Activated CD8-positive, alpha-beta memory T cell treated with anti-CD3 and anti-CD28 coated beads, Interleukin-2, amount 50 U/mL, for 4 hours (primary cell): ENCODE measurements around the gene ALDH4A1.
A peak's percentile ranks its signal among the peaks of the same experiment; 100 is the strongest.
"Not testable (repeated sequence)": the region's sequence is repeated elsewhere in the genome, so short reads cannot be mapped to it uniquely, and the experiment has no call there.

ENCODE experiments used
- DNase-seq: peaks from one replicate; pipeline ENCODE4 v3.0.0-alpha.2; 2020

ALDH4A1 gene

GRCh38 chr1:18875107-18875795 is 27.1 kb downstream of the ALDH4A1 start:
- peak; percentile 70 for DNase-seq

DNA sequence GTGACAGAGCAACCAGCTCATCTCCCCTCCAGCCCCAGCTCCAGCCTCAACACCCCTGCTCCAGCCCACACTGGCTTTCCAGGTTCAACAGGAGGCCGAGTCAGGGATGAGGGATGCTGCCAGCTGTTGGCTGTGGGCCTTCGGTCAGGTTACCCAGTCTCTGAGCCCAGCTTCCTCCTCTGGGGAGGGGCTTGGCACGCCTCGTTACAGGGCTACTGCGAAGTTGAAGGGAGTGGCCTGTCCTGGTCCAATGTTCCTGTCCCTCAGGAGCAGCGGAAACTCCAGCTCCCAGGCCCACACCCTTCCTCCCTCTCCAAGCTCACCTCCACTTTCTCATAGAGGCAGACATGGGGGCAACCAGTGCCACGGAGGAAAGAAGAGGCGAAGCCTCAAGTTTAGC is 27.8 kb downstream of the ALDH4A1 start:
- no peak for DNase-seq

- DNase-seq: no peak
Observed at GRCh38 chr1:18874036-18874435, 28.3 kb downstream of the ALDH4A1 start.

DNA sequence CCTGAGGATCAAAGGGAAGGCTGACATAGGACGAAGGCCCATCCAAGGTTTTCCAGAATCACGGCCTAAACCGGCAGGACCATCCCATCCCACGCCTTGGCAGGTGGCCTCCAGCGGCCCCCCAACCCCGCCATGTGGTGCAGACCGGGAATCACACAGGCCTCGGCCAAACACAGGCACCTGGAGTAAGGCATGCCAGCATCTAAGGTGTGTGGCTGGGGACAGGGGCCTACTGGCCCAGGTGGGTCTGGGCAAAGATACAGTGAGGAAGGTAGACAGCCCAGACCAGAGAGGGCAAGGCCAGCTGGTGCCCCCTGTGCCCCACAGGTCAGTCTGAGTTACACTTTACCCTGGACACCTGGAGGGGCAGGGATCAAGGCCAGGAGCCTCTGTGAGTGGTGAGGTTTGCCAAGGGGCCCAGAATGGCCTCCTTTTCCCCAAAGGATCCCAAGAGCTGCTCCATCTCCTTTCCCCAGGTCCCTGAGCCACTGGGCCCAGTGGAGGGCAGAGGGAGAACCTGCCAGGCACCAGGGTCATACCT is 30.2 kb downstream of the ALDH4A1 start:
- DNase-seq: no peak

DNA sequence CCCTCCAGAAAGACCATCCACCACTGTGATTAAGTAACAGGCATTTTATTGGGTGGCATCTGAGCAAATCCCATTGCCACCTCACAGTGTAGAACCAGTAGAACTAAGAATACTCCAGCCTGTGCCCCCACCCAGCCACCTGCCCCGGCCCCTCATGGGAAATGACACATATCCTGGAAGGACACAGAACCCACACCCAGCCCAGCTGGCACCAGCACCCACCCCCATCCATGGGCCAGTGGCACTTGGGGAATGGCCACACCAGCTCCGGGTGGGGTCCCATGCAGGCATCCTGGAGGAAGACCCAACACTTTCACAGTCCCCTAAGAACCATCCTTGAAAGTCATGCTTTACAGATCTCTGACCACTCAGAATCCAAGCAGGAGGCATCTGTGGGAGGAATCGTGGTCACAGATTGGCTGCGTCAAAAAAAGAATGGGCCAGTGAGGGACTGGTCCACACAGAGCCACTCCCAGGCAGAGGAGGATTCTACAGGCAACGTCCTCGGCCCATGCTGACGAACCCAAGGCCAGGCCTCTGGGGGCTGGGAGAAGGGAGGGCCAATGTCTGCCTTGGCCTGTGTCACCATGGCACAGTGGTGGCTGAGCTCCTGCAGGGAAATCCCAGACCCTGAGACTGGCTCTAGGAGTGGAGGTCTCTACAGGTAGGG is 30.8 kb downstream of the ALDH4A1 start:
- DNase-seq: no peak

- DNase-seq: no peak
Observed at GRCh38 chr1:18870957-18871356, 31.4 kb downstream of the ALDH4A1 start.

DNA sequence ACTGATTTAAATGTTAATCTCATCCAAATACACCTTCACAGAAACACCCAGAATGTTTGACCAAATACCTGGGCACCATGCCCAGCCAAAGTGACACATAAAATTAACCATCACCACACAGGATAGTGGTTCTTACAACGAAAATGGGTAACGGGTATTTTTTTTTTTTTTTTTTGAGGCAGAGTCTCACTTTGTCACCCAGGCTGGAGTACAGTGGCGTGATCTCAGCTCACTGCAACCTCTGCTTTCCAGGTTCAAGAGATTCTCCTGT is 31.8 kb downstream of the ALDH4A1 start:
- not testable (repeated sequence) for DNase-seq

GRCh38 chr1:18869847-18870594 is 32.3 kb downstream of the ALDH4A1 start:
- DNase-seq: no peak

DNA sequence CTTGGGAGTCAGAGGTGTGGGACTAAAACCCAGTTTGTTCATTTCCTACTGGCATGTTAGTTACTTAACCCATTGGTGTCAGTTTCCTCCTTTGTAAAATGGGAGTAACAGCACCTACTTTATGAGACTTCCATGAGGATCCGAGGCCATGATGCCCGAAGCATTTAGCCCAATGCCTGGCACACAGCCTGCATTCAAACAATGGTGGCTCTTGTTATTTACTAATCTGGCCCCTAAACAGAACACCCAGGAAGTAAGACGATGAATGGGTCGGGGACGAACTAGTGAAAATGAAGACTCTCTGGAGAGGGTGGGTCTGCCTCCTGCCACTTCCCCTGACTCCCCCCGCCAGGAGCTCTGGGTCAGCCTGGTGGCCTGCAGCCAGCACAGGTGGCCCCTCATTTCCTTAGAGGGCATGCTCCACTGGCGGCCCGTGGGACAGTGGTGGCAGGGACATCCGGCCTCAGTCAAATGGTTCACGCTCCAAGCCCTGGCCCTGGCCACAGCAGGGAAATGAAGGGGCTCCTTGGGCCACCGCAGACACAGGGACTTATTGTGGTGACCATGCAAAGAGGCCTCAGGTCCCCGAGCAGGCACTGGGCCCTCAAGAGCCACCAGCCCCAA is 33.4 kb downstream of the ALDH4A1 start:
- DNase-seq: no peak

DNA sequence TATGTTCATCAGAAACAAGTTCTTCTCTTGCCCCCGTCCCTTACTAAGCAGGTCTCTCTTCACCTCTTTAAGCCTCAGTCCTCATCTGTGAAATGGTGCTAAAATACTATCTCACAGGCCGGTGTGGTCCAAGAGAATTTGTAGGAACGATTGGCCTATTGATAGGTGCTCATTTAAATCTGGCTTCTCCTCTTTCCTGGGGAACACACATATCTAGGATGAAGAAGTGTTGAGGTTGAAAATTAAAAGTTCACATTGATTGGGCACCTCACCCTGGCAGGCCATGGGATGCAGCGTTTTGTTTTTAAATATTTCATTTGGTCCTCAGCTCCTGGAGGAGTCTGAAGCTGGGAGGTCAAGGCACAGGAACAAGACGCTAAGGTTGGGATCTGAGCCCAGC is 34.0 kb downstream of the ALDH4A1 start:
- no peak for DNase-seq

DNA sequence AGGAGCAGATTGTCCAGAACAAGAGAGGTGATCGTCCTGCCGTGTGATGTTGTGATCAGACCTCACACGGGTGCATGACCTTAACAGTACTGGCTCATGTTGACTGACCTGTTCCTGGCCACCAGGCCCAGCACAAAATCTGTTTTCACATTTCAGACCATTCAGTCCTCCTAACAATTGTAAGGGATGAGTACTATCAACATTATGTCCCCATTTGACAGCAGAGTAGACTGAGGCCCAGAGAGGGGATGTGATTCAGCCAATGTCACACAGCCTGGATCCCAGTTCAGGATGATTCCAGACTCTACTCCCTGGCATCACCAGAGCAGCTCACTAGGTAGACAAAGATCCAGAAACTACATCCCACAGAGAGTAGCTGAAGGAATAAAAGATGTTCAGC is 35.5 kb downstream of the ALDH4A1 start:
- DNase-seq: no peak

GRCh38 chr1:18866314-18866713 is 36.0 kb downstream of the ALDH4A1 start:
- DNase-seq: no peak

DNA sequence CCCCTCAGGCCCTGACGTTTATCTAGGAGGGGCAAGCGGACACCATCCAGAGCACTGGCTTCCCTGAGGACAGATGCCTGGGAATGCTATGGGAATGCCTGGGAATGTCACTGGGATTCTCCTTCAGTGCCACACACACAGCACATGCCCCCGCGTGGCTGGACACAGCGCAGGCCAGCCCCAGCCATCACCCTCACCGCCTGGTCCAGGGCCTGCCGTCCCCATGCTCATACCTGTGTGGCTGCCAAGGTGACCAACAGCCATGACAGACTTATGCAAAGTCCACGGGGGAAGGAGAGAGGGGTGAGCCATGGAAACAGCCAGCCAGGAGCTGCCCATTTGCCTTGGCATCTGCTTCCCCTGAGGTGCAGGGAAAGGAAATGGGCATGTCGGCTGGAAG is 37.2 kb downstream of the ALDH4A1 start:
- DNase-seq: no peak

DNA sequence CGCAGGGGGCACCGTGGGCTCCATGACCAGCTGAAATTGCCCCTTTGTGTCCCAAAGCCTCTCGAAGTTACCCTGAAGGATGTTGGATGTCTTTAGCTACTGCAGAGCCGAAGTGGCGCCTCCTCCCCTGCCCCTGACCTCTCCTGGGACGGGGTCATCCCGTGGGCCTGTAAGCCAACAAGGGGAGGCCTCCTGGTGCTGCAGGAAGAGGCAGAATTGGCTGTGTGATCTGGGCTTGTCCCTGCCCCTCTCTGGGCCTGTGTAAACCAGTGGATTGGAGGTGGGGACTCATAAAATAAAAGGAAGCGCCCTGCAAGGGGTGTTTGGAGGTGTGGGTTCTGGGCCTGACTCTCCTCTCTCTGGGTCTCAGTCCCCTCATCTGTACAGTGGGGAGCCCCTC is 40.8 kb downstream of the ALDH4A1 start:
- no peak for DNase-seq

DNA sequence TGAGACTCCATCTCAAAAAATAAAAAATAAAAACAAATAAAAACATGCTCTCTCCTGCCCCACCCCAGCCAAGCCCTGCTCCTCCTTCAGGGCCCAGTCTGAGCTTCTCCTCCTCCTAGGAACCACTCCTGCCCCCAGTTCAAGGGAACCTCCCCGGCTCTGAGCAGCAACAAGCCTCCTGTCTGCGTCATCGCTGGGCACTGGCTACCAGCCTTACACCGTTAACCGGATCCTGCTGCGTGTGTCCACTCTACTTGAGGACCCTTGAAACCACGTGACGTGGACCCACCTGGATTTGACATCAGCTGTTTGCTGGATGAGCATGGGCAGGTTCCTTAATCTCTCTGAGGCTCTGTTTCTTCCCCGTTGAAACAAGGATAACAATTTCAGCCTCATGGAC is 41.3 kb downstream of the ALDH4A1 start:
- no peak for DNase-seq

GRCh38 chr1:18859560-18859959 is 42.8 kb downstream of the ALDH4A1 start, which contains the start of gene TAS1R2:
Gene TAS1R2, minus strand, starts transcription at chr1:18859660. Its CDS starts 0 bp downstream, at chr1:18859660.
- DNase-seq: no peak

DNA sequence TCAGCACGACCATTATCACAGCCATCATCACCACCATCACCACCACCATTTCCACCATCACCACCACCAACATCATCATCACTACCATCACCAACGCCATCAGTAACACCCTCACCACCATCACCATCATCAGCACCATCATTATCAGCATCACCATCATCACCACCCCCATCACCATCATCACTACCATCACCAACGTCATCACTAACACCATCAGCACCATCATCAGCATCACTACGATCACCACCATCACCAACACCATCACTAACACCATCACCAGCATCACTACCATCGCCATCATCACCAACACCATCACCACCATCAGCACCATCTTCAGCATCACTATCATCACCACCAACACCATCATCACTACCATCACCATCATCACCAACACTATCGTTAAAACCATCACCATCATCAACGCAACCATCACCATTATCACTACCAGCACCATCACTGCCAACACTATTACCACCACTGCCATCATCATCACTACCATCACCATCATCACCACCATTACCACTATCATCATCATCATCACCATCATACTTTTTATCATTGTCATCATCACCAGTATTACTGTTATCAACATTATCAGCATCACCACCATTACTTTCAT is 44.2 kb downstream of the ALDH4A1 start:
- no peak for DNase-seq

GRCh38 chr1:18856435-18856834 is 45.9 kb downstream of the ALDH4A1 start:
- no peak for DNase-seq

DNA sequence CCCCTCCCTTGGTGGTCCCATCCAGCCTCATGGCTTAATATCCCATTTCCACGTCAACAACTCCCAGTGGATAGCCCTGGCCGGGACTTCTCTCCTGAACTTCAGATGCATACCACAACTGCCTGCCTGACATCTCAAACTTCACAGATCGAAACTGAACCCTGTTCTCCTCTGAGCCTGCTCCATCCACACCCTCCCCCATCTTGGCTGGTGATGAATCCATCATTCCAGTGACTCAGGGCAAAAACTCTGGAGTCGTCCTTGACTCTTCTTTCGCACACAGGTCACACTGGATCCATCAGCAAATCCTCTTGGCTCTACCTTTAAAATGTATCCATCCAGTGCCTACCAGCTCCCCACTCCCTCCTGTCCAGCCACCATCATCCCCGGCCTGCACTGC is 46.8 kb downstream of the ALDH4A1 start:
- DNase-seq: no peak

- DNase-seq: no peak
Observed at GRCh38 chr1:18854331-18855025, 47.9 kb downstream of the ALDH4A1 start.

DNA sequence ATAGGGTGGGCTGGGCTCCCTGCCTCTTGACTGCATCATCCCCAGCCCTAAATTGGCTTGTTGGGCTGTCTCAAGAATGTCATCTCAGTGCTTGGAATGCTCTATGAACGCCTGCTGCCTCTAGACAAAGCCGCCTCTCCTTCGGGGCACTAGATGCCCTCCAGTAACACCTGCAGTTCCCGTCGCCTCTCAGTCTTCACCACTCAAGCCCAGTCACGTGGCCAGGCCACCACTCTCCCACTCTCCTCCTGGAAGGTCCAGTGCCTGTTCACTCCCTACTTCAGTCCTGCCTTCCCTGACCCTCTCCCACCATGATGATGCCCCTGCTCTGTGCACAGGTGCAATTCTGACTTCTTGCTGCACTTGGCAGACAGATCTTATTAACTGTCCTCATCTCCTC is 49.9 kb downstream of the ALDH4A1 start:
- no peak for DNase-seq

GRCh38 chr1:18849261-18849711 is 53.1 kb downstream of the ALDH4A1 start:
- DNase-seq: no peak
